Stimulated activated CD4-positive, alpha-beta T cell treated with anti-CD3 and anti-CD28 coated beads, TNF-alpha, amount 100 ng/mL, for 1 hour (primary cell): ENCODE data around the gene CYP4F22.
"Not testable (repeated sequence)": the region's sequence is repeated elsewhere in the genome, so short reads cannot be mapped to it uniquely, and the experiment has no call there.

Source experiments
- DNase-seq, 3 donors: peaks; one replicate each; pipeline ENCODE4 v3.0.0-alpha.2; 2020; ENCODE audit warnings: low read depth in 3 of 3, low spot score in 1 of 3

The CYP4F22 gene

DNA sequence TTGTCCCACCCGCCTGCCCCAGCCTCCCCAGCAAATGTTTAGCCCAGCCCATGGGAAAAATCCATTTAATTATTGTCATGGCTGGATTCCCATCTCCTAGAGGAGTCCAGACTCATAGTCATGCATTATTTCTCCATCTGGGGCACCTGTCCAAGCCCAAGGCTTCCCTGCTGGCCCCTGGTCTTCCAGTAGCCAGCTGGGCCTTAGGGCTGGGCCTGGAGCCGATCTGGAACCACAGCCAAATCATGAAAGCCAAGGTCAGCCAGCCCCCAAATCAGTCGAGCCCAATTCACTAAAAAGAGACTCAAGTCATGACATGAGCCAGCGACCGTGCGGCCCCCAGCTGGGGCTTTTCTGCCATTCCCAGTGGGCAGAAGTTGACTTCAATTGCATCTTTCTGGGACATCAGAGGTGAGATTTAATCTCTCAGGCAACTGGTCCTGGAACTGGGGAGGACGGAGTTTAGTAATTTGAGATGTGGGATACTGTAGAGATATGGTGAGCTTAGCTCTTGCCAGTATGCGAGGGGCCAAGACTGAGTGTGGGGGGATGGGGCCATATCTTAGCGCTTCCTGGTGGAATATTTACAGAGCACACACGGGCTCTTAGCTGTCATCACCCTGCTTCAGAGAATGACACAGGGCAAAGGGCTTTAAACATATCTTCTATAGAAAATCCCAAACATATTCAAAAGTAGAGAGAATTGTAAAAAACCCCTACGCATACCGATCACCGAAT lies 19.7 kb upstream of the CYP4F22 start:
- no peak for DNase-seq

GRCh38 chr19:15495151-15495550 lies 13.2 kb upstream of the CYP4F22 start:
- DNase-seq, result no peak

- DNase-seq, result no peak
These were observed 10.0 kb upstream of the CYP4F22 start for GRCh38 chr19:15498156-15498858.

DNA sequence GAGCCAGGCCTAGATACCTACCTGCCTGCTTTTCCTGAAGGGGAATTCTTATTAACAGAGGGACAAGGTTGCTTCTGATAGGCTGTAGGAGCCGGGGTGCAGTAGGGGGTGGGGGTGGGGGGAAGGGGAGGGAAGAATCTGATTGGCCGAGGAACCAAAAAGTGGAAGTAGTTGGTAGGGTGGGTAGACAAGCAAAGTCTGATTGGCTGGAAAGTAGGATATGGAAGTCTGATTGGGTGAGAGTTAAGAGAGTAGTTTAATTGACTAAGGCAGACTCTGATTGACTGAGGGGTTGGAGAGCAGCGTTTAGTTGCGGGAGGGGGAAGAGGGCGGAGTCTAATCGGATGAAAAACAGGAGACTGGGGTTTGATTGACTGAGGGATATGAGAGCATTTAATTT lies 9.4 kb upstream of the CYP4F22 start:
- no peak for DNase-seq

DNA sequence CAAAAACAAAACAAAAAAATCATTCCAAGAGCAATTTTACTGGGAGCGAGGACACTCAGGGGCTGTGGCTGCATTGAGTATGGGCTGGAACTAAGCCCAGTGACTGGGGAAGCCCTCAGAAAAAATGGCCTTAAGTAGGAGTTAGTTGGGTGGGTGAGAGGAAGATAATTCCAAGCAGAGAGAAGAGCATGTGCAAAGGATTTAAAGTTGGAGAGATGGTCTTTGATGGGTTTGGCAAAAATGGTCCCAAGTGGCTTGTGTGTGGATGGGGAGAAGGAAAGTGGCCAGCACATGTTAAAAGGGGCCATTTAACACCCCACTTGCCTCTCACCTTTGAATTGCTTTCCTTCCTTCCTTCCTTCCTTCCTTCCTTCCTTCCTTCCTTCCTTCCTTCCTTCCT lies 6.7 kb upstream of the CYP4F22 start:
- no peak for DNase-seq

- no peak for DNase-seq
These were observed 6.1 kb upstream of the CYP4F22 start for GRCh38 chr19:15502264-15502663.

DNA sequence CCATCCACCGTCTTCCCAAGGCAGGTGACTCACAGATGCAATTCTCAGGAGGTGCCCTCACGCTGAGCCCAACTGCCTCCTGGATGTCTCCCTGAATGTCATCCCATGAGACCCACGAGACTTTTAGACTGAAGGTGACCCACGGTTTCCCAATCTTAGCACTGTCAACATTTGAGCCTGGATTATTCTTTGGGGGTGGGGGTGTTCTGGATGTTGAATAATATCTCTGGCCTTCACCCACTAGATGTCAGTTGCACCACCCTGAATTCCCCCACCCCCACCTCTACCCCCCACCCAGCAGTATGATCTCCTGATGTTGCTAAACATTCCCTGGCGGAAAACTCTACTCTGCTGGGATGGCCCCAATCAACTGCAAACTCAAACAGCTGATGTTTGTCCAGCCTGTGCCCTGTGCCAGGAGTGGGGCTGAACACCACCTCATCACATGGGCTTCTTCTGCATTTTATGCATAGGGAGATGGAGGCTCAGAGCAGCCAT lies 2.2 kb upstream of the CYP4F22 start:
- no peak for DNase-seq

DNA sequence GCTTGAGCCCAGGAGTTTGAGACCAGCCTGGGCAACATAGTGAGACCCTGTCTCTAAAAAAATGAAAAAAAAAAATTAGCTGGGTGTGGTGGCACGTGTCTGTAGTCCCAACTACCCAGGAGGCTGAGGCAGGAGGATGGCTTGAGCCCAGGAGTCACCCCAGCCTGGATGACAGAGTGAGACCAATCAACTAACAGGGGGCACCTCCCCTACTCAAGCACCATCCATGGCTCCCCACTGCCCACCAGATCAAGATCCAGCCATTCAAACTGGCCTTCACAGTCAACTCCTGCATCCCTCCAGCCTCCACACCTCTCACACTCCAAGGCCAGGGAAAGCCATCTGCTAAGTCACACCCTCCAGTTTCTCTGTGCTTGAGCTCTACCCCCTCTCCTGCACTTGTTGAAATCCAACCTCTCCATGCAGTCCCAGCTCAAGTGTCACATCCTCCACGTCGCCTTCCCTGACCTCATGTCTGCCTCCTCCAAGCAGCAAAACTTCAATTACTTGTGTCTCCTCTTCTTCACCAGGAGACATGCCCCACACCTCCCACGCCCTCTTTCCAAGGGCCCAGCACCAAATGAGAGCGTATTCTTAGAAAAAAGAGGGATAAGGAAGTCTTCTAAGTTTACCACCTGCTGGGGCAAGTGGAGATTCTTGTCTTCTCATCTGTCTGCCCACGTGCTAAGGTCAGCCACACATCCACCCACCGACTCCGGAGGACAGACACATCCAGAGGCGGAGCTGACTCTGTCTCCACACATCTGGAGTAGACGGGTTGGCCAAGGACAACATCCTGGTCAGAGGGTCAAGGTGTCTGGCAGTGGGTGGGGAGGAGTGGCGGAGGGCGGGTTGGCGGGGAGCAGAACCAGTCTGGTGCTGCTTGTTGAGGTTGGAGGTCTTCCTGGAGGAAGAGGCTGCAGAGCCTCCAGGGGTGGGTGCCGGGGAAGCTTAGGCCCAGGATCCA lies 974 bp upstream of the CYP4F22 start:
- no peak for DNase-seq

GRCh38 chr19:15511671-15512424 lies 3.5 kb downstream of the CYP4F22 start:
- DNase-seq, result no peak

DNA sequence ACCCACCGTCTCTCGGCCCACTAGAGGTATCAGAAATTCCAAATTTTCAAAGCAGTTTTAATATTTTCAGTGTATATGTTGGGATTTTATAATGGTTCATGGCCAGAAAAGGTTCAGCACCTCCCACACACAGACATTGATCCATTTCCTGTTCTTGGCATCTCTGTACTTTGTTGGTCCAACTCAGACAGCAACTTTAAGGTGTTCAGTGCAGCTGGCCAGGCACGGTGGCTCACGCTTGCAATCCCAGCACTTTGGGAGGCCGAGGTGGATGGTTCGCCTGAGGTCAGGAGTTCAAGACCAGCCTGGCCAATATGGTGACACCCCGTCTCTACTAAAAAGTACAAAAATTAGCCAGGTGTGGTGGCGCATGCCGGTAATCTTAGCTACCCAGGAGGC lies 6.9 kb downstream of the CYP4F22 start:
- not testable (repeated sequence) for DNase-seq

- no peak for DNase-seq
These were observed 8.0 kb downstream of the CYP4F22 start for GRCh38 chr19:15516363-15516762.

GRCh38 chr19:15517778-15518177 lies 9.5 kb downstream of the CYP4F22 start:
- no peak for DNase-seq

- no peak for DNase-seq
These were observed 11.2 kb downstream of the CYP4F22 start for GRCh38 chr19:15519433-15519976.

DNA sequence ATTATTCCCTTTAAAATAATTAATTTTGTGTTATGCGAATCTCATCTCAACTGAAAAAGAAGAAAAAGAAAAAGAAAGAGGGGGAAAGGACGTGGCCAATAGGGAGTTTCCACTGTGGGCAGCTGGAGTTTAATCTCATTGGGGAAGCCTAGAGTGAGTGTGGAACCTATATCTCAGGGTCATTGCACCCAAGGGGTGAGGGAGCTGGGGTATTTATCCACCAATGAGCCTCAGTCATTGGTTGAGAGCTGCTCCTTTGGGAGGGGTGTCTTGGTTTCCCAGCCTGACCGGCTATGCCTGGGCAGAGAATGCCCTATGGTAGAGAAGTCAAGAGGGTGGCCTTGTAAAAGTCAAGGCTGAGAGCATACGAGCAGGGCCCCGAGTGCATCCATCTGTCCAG lies 16.5 kb downstream of the CYP4F22 start:
- DNase-seq, result no peak

DNA sequence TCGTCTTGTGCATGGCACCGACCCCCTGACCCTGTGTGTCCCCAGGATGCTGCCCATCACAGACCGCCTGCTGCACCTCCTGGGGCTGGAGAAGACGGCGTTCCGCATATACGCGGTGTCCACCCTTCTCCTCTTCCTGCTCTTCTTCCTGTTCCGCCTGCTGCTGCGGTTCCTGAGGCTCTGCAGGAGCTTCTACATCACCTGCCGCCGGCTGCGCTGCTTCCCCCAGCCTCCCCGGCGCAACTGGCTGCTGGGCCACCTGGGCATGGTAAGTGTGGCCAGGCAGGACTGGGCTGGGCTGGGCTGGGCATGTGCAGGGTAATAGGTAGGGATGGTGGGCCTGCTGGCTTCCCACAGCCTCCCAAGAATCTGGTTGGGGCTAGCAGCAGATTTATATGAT lies 17.0 kb downstream of the CYP4F22 start:
- DNase-seq, result no peak

DNA sequence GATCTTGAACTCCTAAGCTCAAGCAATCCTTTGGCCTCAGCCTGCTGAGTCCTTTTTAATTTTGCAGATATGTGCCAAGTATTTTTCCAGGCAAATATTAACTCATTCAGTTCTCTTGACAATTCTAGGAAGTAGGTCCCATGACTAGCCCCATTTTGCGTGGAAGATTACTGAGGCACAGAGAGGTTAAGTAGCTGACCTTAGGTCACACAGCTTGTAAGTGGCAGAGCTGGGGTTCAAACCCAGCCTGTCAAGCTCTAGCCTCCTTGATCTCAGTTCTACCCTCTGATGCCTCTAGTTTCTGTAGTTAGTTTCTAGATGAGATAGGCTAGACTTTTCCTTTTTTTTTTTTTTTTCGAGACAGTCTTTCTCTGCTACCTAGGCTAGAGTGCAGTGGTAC lies 18.1 kb downstream of the CYP4F22 start:
- DNase-seq, result no peak

GRCh38 chr19:15527705-15528104 lies 19.4 kb downstream of the CYP4F22 start:
- no peak for DNase-seq

DNA sequence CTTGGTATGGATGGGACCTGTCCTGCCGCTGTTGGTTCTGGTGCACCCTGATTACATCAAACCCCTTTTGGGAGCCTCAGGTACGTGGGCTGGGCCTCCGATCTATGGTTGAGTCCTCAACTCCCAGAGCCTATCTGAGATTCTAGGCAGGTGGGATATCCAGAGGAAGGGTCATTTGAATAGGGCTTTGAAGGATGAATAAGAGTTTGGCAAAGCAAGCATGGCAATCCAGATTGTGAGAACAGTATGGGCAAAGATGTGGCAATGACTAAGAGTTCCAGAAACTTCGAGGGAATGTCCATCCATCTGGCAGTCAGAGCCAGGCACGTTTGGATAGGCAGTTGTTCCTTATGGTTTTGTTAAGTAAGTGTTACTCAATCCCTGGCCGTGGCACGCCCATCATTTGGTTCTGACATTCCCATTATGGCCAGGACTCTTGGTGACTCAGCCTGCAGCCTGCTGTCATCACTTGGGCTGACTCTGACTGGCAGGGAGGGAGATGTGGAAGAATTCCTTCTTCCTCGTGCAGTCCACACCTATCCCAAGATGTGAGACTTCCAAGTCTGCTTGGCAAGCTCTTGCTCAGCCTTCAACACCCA lies 21.5 kb downstream of the CYP4F22 start:
- no peak for DNase-seq

DNA sequence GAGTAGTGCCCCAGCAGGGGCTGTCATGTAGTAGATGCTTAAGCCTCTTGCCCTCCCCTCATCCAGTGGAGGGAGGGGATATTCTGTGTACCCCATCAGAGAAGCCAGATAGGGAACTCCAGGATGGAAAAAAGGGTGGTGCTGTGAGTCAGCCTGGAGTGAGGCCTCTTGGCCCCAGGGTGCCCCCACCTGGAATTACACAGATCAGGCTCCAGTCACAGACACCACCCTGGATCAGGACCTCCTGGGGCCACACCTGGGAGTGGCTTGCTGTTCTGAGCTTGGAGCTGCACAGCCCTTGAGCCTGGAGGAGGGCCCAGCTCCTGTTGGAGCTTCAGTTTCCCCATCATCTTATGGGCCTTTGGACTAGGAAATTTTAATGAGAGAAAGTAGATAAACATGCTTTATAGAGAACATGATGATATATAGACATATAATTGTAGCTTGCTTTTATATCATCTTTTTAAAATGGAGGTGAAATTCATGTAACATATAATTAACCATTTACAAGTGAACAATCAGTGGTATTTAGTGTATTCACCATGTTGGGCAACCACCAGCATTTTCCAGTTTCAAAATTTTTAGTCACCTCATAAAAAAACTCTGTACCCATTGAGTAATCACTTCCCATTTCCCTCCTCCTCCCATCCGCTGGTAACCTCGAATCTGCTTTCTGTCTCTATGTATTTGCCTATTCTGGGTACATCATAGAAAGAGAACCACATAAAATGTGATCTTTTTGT lies 24.6 kb downstream of the CYP4F22 start:
- no peak for DNase-seq

DNA sequence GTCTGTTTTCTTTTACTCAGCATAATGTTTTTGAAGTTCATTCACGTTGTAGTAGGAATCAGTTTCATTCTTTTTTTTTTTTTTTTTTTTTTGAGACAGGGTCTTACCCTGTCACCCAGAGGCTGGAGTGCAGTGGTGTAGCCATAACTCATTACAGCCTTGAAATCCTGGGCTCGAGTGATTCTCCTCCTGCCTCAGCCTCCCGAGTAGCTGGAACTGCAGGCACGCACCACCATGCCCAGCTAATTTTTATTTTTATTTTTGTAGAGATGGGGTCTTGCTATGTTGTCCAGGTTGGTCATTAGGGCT lies 25.2 kb downstream of the CYP4F22 start:
- not testable (repeated sequence) for DNase-seq
